Astrocyte (in vitro differentiated cells and primary cell): ENCODE results near the gene RAD51B. TPM values are rescaled to one million over a fixed set of nuclear protein-coding genes. Genes with fewer than 3 reads are reported as not detected.

ENCODE experiments used
- DNase-seq: peaks from one replicate; pipeline ENCODE4 v3.0.0-alpha.2; 2010; ENCODE audit warnings: low read depth
- FAIRE-seq: peaks from 2 replicates; lab custom pipeline; 2011; peaks lifted over from hg19 to GRCh38; lab: Jason Lieb, UNC
- H2AFZ ChIP-seq: 2 replicates; pipeline ENCODE4 v1.6.0; 2012; ENCODE audit warnings: low read depth, low read length, inconsistent platforms
- H3K27ac ChIP-seq: 2 replicates; pipeline ENCODE4 v1.5.1; 2011; ENCODE audit warnings: low read depth, low read length, inconsistent platforms
- H3K27me3 ChIP-seq: 2 replicates; pipeline ENCODE4 v1.6.0; 2011; ENCODE audit warnings: low read length, inconsistent platforms; ENCODE audit not compliant: insufficient read depth
- H3K36me3 ChIP-seq: 2 replicates; pipeline ENCODE4 v1.5.1; 2011; ENCODE audit warnings: low read length, inconsistent platforms; ENCODE audit not compliant: insufficient read depth
- H3K4me1 ChIP-seq: 2 replicates; pipeline ENCODE4 v1.5.1; 2011; ENCODE audit warnings: low read length, inconsistent platforms; ENCODE audit not compliant: insufficient read depth
- H3K4me2 ChIP-seq: 2 replicates; pipeline ENCODE4 v1.6.0; 2012; ENCODE audit warnings: low read length, inconsistent platforms
- H3K4me3 ChIP-seq: 2 replicates; pipeline ENCODE4 v1.5.1; 2011; ENCODE audit warnings: low read depth, mild to moderate bottlenecking, low read length, inconsistent platforms; ENCODE audit not compliant: insufficient read depth
- H3K79me2 ChIP-seq: 2 replicates; pipeline ENCODE4 v1.6.0; 2012; ENCODE audit warnings: mild to moderate bottlenecking, low read length, inconsistent platforms; ENCODE audit not compliant: insufficient read depth
- H3K9ac ChIP-seq: 2 replicates; pipeline ENCODE4 v1.6.0; 2012; ENCODE audit warnings: mild to moderate bottlenecking, low read length, inconsistent platforms
- H3K9me3 ChIP-seq: 2 replicates; pipeline ENCODE4 v1.5.1; 2012; ENCODE audit warnings: low read depth, mild to moderate bottlenecking, low read length, inconsistent platforms; ENCODE audit not compliant: insufficient read depth
- H4K20me1 ChIP-seq: 2 replicates; pipeline ENCODE4 v1.6.0; 2012; ENCODE audit warnings: low read length, inconsistent platforms; ENCODE audit not compliant: insufficient read depth
- H3K27ac Mint-ChIP-seq: one replicate; pipeline ENCODE4 v1.8.0; 2021; ENCODE audit warnings: mild to moderate bottlenecking, mixed read lengths; ENCODE audit not compliant: unreplicated experiment
- H3K27me3 Mint-ChIP-seq: one replicate; pipeline ENCODE4 v1.8.0; 2021; ENCODE audit warnings: low read depth, mixed read lengths; ENCODE audit not compliant: unreplicated experiment
- H3K36me3 Mint-ChIP-seq: one replicate; pipeline ENCODE4 v1.8.0; 2021; ENCODE audit warnings: low read depth, mixed read lengths; ENCODE audit not compliant: unreplicated experiment
- H3K4me1 Mint-ChIP-seq: one replicate; pipeline ENCODE4 v1.8.0; 2021; ENCODE audit warnings: low read depth, mixed read lengths; ENCODE audit not compliant: unreplicated experiment
- H3K4me3 Mint-ChIP-seq: one replicate; pipeline ENCODE4 v1.8.0; 2021; ENCODE audit warnings: mild to moderate bottlenecking, moderate library complexity, mixed read lengths; ENCODE audit not compliant: unreplicated experiment
- H3K9me3 Mint-ChIP-seq: one replicate; pipeline ENCODE4 v1.8.0; 2021; ENCODE audit warnings: mild to moderate bottlenecking, mixed read lengths; ENCODE audit not compliant: unreplicated experiment
- CTCF ChIP-seq: IDR thresholded peaks from 2 replicates; pipeline ENCODE4 v1.5.1; 2011; ENCODE audit warnings: low read depth, mild to moderate bottlenecking, inconsistent platforms, low read length, moderate library complexity; ENCODE audit not compliant: insufficient read depth
- EZH2 ChIP-seq: IDR thresholded peaks from 2 replicates; pipeline ENCODE4 v1.6.1; 2012; ENCODE audit warnings: mild to moderate bottlenecking, low read length, inconsistent platforms; ENCODE audit not compliant: insufficient read depth
- total RNA-seq: library from RNA; stranded (reverse); gene quantifications from 2 replicates; pipeline ENCODE4 v1.2.1, GENCODE V29; 2021

RAD51B gene
- total RNA-seq, 1 donor from 2014 or later, result 10.8 TPM

- Mint-ChIP-seq H3K27me3 (no peaks in the 10 kb centered on the region), H3K9me3 (peaks cover 6% of the 10 kb centered on the region), H3K36me3 (no peaks in the 10 kb centered on the region), H3K27ac (peak overlapping the region; percentile 72), H3K4me3 (no peak overlapping the region), H3K4me1 (peaks cover 27% of the 10 kb centered on the region)
- no peak overlapping the region for H3K4me2 ChIP-seq
- H3K27ac ChIP-seq, result no peak overlapping the region
- no peaks in the 10 kb centered on the region for H3K27me3 ChIP-seq
- H2AFZ ChIP-seq, result no peak overlapping the region
- no peak overlapping the region for H3K9ac ChIP-seq
- H3K79me2 ChIP-seq, result no peaks in the 10 kb centered on the region
- H3K4me1 ChIP-seq, result peaks cover 4% of the 10 kb centered on the region
- no peak for FAIRE-seq
- H3K9me3 ChIP-seq, result no peaks in the 10 kb centered on the region
- H4K20me1 ChIP-seq, result no peaks in the 10 kb centered on the region
- no peak overlapping the region for H3K4me3 ChIP-seq
- DNase-seq, result no peak
- TF ChIP-seq CTCF (no peak), EZH2 (no peak)
- no peaks in the 10 kb centered on the region for H3K36me3 ChIP-seq
Observed at GRCh38 chr14:68520637-68521556, 701.3 kb downstream of the RAD51B start.

- no peak for FAIRE-seq
- Mint-ChIP-seq H3K36me3 (no peaks in the 10 kb centered on the region), H3K9me3 (peaks cover 9% of the 10 kb centered on the region), H3K4me1 (peaks cover 29% of the 10 kb centered on the region), H3K27ac (no peak overlapping the region), H3K27me3 (no peaks in the 10 kb centered on the region), H3K4me3 (no peak overlapping the region)
- Histone ChIP-seq H3K27me3 (no peaks in the 10 kb centered on the region), H3K9ac (no peak overlapping the region), H3K79me2 (no peaks in the 10 kb centered on the region), H3K4me2 (no peak overlapping the region), H3K36me3 (no peaks in the 10 kb centered on the region), H3K4me1 (peaks cover 9% of the 10 kb centered on the region), H3K27ac (no peak overlapping the region), H3K4me3 (no peak overlapping the region), H3K9me3 (no peaks in the 10 kb centered on the region), H2AFZ (no peak overlapping the region), H4K20me1 (no peaks in the 10 kb centered on the region)
- DNase-seq, result no peak
- TF ChIP-seq EZH2, result no peak
- TF ChIP-seq CTCF, result no peak
Observed at GRCh38 chr14:68521557-68521901, 702.0 kb downstream of the RAD51B start.

GRCh38 chr14:68521961-68522509 is 702.5 kb downstream of the RAD51B start:
- no peaks in the 10 kb centered on the region for H3K79me2 ChIP-seq
- FAIRE-seq, result no peak
- H3K4me2 ChIP-seq, result no peak overlapping the region
- no peak overlapping the region for H3K4me3 ChIP-seq
- Mint-ChIP-seq H3K4me3 (no peak overlapping the region), H3K36me3 (no peaks in the 10 kb centered on the region), H3K9me3 (peaks cover 9% of the 10 kb centered on the region), H3K4me1 (peaks cover 32% of the 10 kb centered on the region), H3K27me3 (no peaks in the 10 kb centered on the region), H3K27ac (no peak overlapping the region)
- no peak for DNase-seq
- no peaks in the 10 kb centered on the region for H4K20me1 ChIP-seq
- H3K9me3 ChIP-seq, result no peaks in the 10 kb centered on the region
- no peaks in the 10 kb centered on the region for H3K36me3 ChIP-seq
- no peak overlapping the region for H3K9ac ChIP-seq
- no peak overlapping the region for H3K27ac ChIP-seq
- H3K27me3 ChIP-seq, result no peaks in the 10 kb centered on the region
- H3K4me1 ChIP-seq, result peaks cover 11% of the 10 kb centered on the region
- no peak overlapping the region for H2AFZ ChIP-seq
- TF ChIP-seq EZH2 (no peak), CTCF (no peak)
